Breast epithelium (tissue), 3 donors: ENCODE results near the gene FAM222A.

ENCODE experiments used
- CTCF ChIP-seq, 3 donors: fragments of 450-650 bp; IDR thresholded peaks; one replicate each; pipeline ENCODE4 v1.5.1; 2016 to 2017; ENCODE audit warnings: antibody characterized with exemption in 3 of 3, mild to moderate bottlenecking in 3 of 3, moderate library complexity in 3 of 3
- POLR2A ChIP-seq: fragments of 450-650 bp; IDR thresholded peaks from one replicate; pipeline ENCODE4 v1.6.1; 2016; ENCODE audit warnings: antibody characterized with exemption, mild to moderate bottlenecking, moderate library complexity

- no peak for TF ChIP-seq CTCF (IDR thresholded peaks at IDR 0.05)
- TF ChIP-seq POLR2A: no peak
Observed at GRCh38 chr12:109739747-109740693, 26.4 kb downstream of the FAM222A start.
